IPS-NIHi7 (cell line): Measurements from ENCODE around the gene PSMG3.
"Not testable (repeated sequence)": the region's sequence is repeated elsewhere in the genome, so short reads cannot be mapped to it uniquely, and the experiment has no call there.

Experiments used
- DNase-seq: peaks from one replicate; pipeline ENCODE4 v3.0.0; 2012; ENCODE audit warnings: mixed read lengths; ENCODE audit errors: extremely low spot score

Gene PSMG3

DNA sequence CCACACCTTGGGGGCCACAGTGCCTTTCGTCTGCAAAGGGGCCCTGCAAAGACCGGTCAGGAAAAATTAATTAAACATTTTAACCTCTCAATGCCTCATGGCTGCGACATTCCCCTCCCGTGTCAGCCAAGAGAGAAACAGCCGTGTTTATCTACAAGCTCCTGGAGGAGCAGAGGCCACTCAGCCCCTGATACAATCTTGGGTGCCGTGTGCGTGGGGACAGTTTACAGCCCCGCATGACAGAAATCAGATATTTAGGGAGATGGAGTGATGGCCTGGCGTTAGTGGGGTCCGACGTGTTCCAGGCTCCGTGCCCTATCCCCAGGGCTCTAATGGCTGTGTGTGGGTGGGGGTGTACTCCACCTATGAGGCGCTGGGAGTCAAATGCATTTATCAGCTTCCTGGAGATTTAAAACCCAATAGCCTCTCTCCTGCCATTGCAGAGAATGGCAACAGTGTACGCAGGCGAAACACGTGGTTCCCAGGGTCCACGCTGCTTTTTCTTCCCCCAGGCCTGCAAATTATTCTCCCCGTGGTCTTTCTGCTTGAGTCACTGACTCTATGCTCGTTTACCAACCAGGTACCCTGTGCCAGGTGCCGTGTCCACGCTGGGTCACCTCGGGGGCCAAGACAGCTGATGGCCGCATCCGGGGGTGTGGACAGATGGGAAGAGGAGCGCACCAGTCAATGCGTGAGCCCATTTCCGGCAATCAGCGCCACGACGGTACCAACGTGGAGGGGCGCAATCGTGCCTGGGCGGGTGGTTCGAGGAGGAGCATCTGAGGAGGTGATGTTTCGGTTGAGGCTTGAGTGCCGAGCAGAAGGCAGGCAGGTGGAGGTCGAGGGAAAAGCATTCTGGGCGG lies 26.6 kb upstream of the PSMG3 start:
- DNase-seq = no peak

DNA sequence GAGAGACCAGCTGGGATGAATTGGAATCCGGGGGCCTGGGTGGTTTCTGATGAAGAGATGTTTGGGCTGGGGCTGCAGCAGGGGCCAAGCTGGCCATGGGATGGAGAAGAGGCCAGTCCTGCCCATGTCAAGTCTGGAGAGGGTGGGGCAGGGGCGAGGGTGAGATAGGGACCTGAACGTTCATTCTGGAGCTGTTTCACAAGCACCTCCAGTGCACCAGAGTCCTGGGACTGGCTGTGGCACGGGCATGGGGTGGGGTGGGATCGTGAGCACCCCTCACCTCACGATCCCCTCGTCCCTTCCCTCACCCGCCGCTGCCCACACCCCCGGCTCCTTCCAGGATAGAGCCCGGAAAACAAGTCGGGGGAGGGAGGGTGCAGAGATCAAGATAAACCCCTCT lies 25.8 kb upstream of the PSMG3 start:
- no peak for DNase-seq

DNA sequence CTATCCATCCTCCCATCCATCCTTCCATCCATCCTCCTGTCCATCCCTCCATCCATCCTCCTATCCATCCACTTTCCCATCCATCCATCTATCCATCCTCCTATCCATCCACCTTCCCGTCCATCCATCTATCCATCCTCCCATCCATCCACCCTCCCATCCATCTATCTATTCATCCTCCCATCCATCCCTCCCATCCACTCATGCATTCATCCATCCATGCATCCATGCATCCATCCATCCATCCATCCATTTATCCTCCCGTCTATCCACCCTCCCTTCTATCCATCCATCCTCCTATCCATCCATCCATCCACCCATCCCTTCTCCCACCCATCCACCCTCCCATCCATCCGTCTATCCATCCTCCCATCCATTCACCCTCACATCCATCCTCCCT lies 25.2 kb upstream of the PSMG3 start:
- no peak for DNase-seq

DNA sequence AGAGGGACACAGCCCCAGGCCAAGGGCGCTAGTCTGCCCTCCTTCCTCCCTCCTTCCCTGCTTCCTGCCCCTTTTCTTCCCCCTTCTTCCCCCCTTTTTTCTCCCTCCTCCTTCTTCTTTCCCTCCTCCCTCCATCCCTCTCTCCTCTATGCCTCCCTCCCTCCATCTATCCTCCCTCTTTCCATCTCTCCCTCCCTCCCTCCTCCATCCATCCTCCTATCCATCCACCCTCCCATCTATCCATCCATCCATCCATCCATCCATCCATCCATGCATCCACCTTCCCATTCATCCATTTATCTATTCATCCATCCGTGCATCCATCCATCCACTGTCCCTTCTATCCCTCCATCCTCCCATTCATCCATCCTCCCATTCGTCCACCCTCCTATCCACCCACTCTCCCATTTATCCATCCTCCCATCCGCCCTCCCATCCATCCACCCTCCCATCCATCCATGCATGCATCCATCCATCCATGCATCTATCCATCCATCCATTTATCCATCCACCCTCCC lies 24.1 kb upstream of the PSMG3 start:
- DNase-seq = no peak

DNA sequence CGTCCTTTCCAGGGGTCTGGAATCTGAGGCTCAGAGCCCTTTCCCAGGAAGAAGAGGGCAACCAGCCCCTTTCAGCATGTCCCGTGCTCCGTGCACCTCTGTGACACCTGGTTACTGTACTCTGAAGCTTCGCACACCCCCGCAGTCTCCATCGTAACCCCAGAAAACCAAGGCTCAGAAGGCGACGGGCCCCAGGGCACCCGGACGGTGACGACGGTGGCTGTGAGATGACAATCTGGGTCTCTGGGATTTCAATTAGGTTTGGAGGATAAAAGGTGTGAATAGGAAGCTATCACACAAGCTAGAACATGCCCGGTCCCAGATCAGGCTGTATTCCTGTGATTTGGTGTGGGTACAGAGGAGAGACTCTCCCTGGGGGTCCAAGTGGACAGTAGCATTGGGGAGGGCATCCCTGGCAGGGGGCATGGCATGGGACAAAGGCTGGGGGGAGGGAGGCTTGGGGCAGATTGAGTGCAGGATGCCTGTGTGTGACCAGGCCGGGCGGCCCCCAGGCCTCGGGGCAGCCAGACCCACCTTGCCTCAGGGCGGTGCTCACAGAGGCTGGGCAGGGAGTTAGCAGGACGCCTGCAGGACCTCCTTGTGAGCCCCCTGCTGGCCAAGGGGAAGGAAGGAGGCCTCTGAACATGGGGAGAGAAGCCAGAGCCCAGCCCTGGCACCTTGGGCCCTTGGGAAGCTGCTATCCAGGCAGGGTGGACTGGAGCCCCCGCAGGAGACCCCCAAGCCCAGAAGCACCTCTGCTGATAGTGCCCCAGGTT lies 23.4 kb upstream of the PSMG3 start:
- DNase-seq = no peak

DNA sequence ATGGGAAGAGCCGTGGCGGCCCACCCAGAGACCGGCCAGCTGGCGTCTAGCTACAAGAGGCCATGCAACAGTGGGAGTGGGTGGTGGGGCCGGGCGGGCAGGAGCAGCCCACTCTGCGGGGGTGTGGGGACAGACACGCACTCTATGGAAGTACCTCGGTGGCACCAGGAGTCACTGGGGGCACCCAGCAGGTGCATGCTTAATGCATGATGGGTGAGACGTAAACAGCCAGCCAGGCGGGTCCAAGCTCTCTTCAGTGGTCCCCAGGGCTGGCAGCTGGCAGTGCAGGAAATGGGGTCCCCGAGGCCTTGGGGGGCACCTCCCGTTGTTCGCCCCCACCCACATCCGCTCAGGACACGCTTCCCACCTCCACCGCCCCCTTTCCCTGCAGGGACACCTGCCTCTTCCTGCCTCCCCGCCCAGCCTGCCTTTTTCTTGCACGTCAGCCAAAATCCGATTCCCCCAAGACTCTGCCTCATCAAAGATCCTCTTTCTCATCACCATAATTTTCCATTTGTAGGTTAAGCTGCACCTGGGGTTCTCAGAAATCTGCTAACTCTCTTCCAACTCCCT lies 22.6 kb upstream of the PSMG3 start:
- DNase-seq = no peak

DNA sequence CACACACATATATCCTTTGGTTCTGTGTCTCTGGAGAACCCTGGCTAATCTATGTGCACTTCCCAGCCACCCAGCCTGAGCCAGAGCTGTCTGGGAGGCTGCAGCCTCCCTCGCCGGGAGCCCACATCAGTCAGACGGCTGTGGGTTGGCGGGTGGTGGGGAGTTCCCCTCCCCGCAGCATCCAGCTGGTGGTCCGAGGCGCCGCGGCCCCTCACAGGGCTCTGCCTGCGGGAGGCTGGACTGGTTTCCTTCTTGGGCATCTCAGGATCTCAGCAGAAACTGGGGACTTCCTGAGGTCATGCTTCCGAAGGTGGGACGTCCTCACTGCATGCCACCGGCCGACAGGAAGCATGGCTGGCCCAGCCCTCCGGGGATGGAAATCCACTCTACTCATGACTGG lies 22.0 kb upstream of the PSMG3 start:
- DNase-seq = no peak

DNA sequence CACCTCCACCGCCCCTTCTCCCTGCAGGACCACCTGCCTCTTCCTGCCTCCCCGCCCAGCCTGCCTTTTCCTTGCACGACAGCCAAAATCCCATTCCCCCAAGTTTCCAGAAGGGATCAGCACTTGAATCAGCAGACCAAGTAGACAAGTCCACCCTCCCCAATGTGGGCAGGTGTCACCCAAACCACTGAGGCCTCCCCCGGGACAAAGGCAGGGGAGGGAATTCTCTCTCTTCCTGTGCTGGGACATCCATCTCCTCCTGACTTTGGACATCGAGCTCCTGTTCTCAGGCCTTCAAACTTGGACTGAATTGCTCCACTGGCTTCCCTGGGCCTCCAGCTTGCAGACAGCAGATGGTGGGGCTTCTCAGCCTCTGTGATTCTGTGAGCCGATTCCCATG lies 21.6 kb upstream of the PSMG3 start:
- DNase-seq = no peak

DNA sequence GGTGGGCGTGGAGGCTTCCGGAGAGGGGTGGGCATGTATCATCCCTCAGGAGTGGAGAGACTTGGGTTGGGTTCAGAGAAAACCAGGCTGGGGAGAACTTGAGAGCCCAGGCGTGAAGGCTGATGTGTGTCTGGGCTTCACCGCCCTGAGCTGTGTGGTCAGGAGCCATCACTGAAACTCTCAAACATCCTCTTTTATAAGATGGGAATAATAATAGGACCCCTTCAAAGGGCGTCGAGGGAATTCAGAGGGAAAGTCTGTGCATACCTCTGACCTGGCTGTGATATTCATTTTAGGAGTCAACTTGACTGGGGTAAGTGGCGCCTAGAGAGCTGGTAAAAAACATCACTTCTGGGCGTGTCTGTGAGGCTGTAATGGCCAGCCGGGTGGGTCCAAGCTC lies 21.1 kb upstream of the PSMG3 start:
- DNase-seq = no peak

DNA sequence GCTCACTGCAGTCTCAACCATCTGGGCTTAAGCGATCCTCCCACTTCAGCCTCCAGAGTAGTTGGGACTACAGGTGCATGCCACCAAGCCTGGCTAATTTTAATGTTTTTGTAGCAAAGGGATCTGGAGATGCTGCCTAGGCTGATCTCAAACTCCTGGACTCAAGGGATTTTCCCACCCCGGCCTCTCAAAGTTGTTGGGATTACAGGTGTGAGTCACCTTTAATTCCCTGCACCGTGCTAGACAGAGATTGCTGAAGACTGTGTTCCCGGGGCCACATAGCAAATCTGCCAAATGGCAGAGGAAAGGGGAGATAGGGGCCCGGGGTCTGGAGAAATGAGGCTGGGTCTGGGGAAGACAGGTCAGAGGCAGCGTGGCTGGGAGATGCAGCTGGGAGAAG lies 20.6 kb upstream of the PSMG3 start:
- no peak for DNase-seq

DNA sequence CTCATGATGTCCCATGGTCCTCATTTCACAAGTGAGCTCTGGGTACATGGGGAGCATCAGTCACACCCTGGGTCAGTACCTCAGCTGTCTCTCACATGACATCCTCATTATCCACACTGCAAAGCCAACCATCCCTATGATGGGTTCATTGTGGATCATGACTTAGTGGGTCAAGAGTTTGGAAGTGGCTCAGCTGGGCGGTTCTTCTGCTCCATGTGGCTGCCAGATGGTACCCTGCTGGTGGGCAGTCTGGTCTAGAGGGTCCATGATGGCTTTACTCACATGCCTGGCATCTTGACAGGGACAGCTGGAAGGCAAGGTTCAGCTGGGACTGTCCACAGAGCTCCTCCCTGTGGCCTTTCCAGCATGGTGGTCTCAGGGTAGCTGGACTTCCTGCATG lies 19.1 kb upstream of the PSMG3 start:
- no peak for DNase-seq

DNA sequence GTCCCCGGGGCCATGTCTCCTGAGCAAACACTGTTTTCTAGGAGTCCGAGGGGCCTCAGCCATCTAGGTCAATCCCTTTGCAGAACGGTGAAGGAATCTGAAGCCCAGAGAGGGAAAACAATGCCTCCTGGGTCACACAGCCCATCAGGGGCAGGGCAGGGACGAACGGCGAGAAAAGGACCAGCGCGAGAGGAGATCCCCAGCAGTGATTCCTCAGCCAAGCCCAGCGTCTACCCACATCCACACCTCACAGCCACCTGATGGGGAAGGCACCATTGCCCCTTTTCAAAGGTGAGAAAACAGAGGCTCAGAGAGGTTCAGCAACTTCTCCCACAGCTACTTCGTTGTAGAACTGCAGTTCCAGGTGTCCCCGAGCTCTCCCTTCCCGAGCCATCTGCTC lies 17.9 kb upstream of the PSMG3 start:
- no peak for DNase-seq

DNA sequence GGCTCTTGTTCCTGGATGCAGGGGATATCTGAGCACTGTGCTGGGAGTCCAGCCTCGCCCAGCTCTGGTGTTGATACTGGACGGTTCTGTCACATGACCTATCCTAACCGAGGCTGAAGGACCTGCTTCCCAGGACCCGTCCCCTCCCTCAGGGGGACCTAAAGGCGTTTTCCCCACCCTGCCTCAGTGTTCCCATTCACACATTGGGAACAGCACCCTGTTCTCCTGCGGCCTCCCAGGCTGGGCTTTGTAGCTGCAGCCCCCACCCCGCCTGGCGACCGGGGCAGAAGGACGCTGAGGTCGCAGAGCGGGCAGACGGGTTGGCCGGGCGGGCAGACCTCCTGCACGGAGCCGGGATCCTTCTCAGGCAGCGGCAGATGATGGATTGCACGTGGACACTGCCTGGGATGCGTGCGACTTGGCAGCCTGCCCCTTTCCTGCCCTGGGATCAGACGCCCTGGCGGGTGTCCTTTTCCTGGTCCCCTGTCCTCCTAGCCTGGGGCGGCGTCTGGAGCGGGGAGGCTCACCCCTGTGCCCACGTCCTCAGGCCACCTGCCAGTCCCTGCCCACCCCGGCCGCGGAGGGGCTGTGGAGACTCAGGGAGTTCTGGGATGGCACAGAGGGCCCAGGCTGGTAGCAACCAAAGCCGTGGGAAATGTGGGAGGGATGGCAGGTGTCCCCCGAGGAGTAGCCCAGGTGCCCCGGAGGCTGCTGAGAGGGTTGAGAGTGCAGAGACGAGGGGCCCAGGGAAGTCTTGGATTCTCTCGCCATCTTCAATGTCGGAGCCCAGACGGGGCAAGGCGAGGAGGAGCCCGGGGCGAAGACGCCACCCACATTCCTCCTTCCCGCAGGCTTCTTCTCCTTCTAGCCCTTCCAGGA lies 17.2 kb upstream of the PSMG3 start:
- no peak for DNase-seq

DNA sequence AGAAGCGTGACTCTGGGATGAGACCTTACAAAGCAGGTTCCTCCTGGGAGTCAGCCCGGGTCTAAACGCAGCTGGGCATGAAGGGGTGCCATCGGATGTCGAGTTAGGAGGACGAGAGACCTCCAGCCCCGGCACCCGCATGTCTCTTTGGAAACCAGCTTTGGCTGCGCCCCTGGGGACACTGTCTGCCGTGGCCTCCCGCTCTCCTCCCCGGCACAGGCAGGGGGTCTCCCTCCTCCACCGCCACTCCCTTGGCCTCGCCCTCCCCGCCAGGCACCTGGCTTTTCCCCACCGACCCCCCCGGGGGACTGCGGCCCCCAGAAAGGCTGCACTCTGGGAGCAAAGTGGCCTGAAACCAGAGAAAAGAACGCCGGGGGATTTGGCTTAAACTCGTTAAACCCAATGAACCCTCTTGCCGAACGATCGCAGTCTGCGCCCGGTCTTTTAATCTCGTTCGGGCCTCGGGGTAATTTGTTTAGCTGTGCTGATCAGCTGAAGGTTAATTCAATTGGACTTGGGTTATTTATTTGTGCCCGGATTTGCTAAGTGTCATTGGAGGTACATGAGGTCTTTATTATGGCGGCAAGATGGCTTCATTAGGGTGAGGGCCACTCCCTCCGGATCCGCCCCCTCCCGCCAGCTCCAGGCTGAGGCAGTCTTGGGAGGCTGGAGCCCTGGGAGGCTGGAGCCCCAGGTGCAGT lies 16.4 kb upstream of the PSMG3 start:
- no peak for DNase-seq

DNA sequence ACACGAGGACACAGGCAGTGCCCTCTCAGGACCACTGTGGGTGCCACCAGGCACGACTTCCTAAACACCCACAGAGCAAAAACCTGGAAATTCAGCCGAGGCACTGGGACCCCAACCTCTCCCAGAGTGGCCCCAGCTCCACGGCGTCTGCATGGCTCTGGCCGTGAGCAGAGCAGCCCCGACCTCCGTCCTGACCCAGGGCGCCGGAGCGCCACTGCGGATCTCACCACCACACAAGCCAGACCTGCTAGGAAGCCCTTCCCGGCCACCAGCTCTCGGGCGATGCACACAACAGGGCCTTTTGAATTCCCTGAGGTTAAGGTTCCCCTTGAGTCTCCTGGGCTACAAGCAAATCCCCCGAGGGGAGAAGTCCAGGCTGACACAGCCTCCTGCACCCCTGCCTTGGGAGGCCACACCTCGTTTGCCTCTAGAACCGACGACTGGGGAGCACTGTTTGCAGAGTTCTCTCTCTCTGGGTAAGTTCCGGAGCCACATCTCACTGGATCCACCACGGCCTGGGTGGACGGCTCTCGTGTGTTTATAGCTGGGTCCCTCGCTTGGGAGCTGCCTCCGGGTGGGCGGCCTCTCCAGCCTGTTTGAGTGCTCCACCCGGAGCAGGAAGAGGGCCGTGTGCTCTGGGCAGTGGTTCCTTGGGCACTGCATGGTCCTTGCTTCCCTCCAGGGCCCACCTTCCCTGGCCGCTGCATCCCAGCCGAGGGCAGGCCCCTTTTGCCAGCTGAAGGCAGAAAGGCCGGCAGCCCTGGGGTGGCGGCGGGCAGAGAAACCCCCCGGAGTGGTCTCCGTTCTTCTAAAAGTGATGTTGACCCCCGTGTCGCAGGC lies 15.5 kb upstream of the PSMG3 start:
- no peak for DNase-seq

DNA sequence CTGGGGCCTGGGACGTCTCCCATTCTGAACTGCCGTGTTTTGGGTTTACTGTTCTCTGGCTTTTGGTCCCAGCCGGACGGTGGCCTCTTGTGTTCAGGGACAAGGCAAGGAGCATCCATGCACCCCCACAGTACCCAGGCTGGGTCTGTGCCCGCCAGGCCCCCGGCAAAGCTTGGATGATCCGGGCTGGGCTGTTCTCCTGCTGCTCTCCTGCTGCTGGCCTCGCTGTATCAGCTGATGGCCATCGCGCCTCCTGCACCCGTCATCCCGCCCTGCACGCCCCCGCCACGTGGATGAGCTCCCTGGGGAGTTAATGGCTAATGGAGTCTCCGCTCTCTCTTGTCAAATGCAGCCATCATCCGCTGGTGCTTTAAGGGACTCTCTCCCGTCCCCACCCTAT lies 14.9 kb upstream of the PSMG3 start:
- DNase-seq = no peak

DNA sequence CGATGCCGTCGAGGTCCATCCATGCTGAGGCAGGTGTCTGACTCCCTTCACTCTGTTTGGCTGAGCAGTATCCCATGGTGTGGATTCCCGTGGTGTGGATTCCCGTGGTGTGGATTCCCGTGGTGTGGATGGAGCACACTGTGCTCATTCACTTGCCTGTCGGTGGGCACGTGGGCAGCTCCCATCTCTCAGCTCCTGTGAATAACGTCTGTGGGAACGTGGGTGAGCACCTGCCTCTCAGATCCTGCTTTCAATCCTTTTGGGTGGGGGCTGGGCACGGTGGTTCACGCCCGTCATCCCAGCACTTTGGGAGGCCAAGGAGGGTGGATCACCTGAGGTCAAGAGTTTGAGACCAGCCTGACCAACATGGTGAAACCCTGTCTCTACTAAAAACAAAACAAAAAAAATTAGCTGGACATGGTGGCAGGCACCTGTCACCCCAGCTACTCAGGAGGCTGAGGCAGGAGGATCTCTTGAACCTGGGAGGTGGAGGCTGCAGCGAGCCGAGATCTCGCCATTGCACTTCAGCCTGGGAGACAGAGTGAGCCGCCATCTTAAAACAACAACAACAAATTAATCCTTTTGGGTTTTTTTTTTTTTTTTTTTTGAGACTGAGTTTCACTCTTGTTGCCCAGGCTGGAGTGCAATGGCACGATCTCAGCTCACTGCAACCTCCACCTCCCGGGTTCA lies 13.6 kb upstream of the PSMG3 start:
- DNase-seq = not testable (repeated sequence)

DNA sequence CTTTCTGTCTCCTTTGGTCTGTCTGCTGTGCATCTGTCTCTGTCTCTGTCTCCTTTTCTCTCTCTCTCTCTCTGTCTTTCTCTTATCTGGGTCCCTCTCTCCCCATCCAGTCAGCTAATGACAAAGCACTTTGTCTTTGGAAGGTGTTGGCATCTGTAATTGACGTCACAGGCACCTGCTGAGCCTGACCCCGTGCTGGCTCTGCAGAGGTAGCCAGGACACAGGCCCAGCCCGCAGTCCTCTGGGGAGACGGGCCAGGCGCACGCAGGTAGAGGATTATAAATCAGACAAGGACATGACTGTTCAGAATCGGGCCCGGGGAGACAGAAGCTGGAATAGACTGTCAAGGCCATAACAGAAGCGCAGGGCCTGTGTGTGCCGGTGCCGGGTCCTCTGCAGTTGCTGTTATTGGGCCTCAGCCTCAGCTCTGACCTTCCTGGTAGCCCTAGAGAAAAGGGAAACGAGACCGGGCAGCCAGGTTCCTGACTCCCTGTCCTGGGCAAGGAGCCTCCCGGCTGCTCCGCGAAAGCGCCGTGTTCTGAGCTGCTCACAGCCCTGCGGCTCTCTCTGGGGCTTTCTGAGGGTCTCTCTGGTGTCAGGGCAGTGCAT lies 10.7 kb upstream of the PSMG3 start:
- no peak for DNase-seq
